ENCODE results near the gene ART4.
A peak's percentile ranks its signal among the peaks of the same experiment; 100 is the strongest.

The ART4 gene

DNA sequence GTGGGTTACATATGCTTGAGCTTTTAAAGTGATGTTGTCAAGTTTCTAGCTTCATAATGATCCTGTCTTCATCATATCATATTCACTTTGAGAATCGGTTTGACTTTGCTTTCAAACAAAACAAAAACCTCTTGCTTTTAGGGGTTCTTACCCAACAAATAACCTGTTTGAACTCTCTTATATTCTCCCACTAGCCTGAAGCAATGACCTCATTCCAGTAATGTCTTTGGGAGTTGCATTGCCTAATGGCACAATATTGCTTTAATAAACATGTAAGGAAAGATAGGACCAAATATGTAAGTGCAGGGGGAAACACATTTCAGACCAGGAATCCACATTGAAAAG, 67.7 kb downstream of the ART4 start:
- peak overlapping the region; percentile 95 to 100 (median 98) for H3K27ac Mint-ChIP-seq
- no peaks in the 10 kb centered on the region for H3K9me3 Mint-ChIP-seq
- TF ChIP-seq CTCF (IDR thresholded peaks at IDR 0.05; ENCODE audit: unreplicated experiment in 3 of 3) = no peak
- H3K4me3 Mint-ChIP-seq = peak overlapping the region; percentile 95 to 99 (median 97)
- H3K4me1 Mint-ChIP-seq = peaks cover 38% of the 10 kb centered on the region
- H3K27me3 Mint-ChIP-seq (ENCODE audit: low read depth) = no peaks in the 10 kb centered on the region
- no peaks in the 10 kb centered on the region for H3K36me3 Mint-ChIP-seq (ENCODE audit: low read depth)

All from nephron (organoid).